Measurements from ENCODE around the gene PGGT1B. TPM values are rescaled to one million over a fixed set of nuclear protein-coding genes. Genes with fewer than 3 reads are reported as not detected.

The PGGT1B gene
- polyA plus RNA-seq, 1 experiment, result 4.1 TPM

GRCh38 chr5:115202952-115203351, 59.7 kb downstream of the PGGT1B start:
- Histone ChIP-seq H3K27me3 (ENCODE audit: control insufficient read depth, insufficient read depth, low read length) (no peaks in the 10 kb centered on the region), H3K4me3 (ENCODE audit: low read depth, low read length) (no peak overlapping the region), H3K9me3 (ENCODE audit: control insufficient read depth, insufficient read depth, low read length) (no peaks in the 10 kb centered on the region), H3K27ac (ENCODE audit: low read depth, low read length) (no peak overlapping the region)
- DNase-seq (ENCODE audit: low read depth, low spot score), result no peak
- CTCF ChIA-PET, result no interaction called here
- TF ChIP-seq CTCF (IDR thresholded peaks at IDR 0.05; ENCODE audit: low read depth, low read length), result no peak
- POLR2A ChIA-PET, result no interaction called here

- Histone ChIP-seq H3K9me3 (ENCODE audit: control insufficient read depth, insufficient read depth, low read length) (no peaks in the 10 kb centered on the region), H3K27ac (ENCODE audit: low read depth, low read length) (no peak overlapping the region), H3K4me3 (ENCODE audit: low read depth, low read length) (no peak overlapping the region), H3K27me3 (ENCODE audit: control insufficient read depth, insufficient read depth, low read length) (no peaks in the 10 kb centered on the region)
- TF ChIP-seq CTCF (IDR thresholded peaks at IDR 0.05; ENCODE audit: low read depth, low read length), result no peak
- no peak for DNase-seq (ENCODE audit: low read depth, low spot score)
- CTCF ChIA-PET, result no interaction called here
- POLR2A ChIA-PET, result no interaction called here
Observed at GRCh38 chr5:115196161-115196560, 66.5 kb downstream of the PGGT1B start.

GRCh38 chr5:115194676-115195075, 68.0 kb downstream of the PGGT1B start:
- POLR2A ChIA-PET, result no interaction called here

DNA sequence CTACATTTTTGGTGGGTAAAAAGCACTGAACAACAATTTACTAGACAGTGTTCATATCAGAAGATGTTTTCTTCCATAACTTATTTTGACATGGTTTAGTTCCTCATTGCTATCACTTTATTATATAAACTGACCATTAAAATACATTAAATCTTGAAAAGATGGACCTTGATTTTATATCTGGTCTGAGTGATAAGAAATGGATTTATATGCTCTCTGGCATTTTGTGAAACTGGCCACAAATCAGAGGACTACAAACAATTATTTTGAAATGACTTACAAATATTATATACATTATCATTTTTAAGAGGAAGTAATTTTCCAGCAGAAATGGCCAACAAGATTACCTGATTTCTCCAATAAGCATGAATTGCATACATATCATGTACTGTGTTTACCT, 69.4 kb downstream of the PGGT1B start:
- POLR2A ChIA-PET, result no interaction called here
- TF ChIP-seq CTCF (IDR thresholded peaks at IDR 0.05; ENCODE audit: low read depth, low read length), result no peak
- no peaks in the 10 kb centered on the region for H3K27me3 ChIP-seq (ENCODE audit: control insufficient read depth, insufficient read depth, low read length)
- CTCF ChIA-PET, result no interaction called here
- no peak overlapping the region for H3K4me3 ChIP-seq (ENCODE audit: low read depth, low read length)
- no peak overlapping the region for H3K27ac ChIP-seq (ENCODE audit: low read depth, low read length)
- no peak for DNase-seq (ENCODE audit: low read depth, low spot score)
- H3K9me3 ChIP-seq (ENCODE audit: control insufficient read depth, insufficient read depth, low read length), result no peaks in the 10 kb centered on the region

More at GRCh38 chr5:115194676-115195075, 68.0 kb downstream of the PGGT1B start:
- DNase-seq (ENCODE audit: low read depth, low spot score), result no peak
- H3K27ac ChIP-seq (ENCODE audit: low read depth, low read length), result no peak overlapping the region
- CTCF ChIA-PET, result no interaction called here
- no peak for TF ChIP-seq CTCF (IDR thresholded peaks at IDR 0.05; ENCODE audit: low read depth, low read length)
- H3K9me3 ChIP-seq (ENCODE audit: control insufficient read depth, insufficient read depth, low read length), result no peaks in the 10 kb centered on the region
- no peaks in the 10 kb centered on the region for H3K27me3 ChIP-seq (ENCODE audit: control insufficient read depth, insufficient read depth, low read length)
- H3K4me3 ChIP-seq (ENCODE audit: low read depth, low read length), result no peak overlapping the region

DNA sequence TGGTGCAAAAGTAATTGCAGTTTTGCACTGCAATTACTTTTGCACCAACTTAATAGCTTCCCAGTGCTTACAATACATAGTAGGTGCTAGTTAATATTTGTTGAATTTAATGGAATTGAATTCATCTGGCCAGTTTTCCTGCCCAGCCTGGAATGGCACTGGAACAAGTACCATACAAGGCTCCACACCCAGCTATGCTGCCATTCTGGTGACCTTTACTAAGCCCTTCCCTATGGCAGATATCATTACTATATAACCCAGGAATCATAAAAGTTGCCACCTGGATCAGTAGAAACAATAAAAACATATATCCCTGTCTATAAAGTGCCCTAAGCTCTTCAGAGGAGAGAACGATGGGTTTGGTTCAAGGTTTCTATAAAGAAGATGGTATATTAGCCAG, 70.6 kb downstream of the PGGT1B start:
- POLR2A ChIA-PET, result no interaction called here
- CTCF ChIA-PET, result no interaction called here
- no peak overlapping the region for H3K27ac ChIP-seq (ENCODE audit: low read depth, low read length)
- TF ChIP-seq CTCF (IDR thresholded peaks at IDR 0.05; ENCODE audit: low read depth, low read length), result no peak
- DNase-seq (ENCODE audit: low read depth, low spot score), result no peak
- H3K27me3 ChIP-seq (ENCODE audit: control insufficient read depth, insufficient read depth, low read length), result no peaks in the 10 kb centered on the region
- H3K4me3 ChIP-seq (ENCODE audit: low read depth, low read length), result no peak overlapping the region
- no peaks in the 10 kb centered on the region for H3K9me3 ChIP-seq (ENCODE audit: control insufficient read depth, insufficient read depth, low read length)

Measured in AG04450 (cell line).